ENCODE measurements around the gene BRMS1L. TPM values are rescaled to one million over a fixed set of nuclear protein-coding genes. Genes with fewer than 3 reads are reported as not detected.

Gene BRMS1L
- total and polyA plus RNA-seq, 2 donors (not counting 3 experiments of a cell fraction or from before 2014, with no cell fraction given): 4.0 to 7.7 TPM

DNA sequence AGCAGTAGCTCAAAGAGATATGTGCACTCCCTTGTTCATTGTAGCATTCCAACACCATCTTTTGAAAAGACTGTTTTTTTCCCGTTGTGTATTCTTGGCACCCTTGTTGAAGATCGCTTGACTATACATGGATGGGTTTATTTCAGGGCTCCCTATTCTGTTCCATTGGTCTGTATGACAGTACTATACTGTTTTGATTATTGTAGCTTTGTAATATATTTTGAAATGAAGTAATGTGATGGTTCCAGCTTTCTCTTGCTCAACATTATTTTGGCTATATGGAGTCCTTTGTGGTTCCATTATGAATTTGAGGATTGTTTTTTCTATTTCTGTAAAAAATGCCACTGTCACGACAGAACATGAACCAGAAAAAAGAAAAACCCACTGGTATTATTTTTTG lies 25.7 kb downstream of the BRMS1L start:
- Histone ChIP-seq H3K4me1 (ENCODE audit: control insufficient read depth, extremely low read depth, insufficient read depth, low read length) (no peaks in the 10 kb centered on the region), H4K20me1 (replicated peaks; ENCODE audit: control insufficient read depth, extremely low read depth, insufficient read depth, low read length) (no peaks in the 10 kb centered on the region), H3K79me2 (ENCODE audit: control insufficient read depth, insufficient read depth, low read length) (no peaks in the 10 kb centered on the region), H3K36me3 (ENCODE audit: control insufficient read depth in 2 of 2, extremely low read depth in 1 of 2, insufficient read depth in 2 of 2, low read length in 2 of 2) (no peaks in the 10 kb centered on the region), H3K4me2 (ENCODE audit: insufficient read depth, low read length) (no peak overlapping the region), H2AFZ (ENCODE audit: low read depth, low read length) (no peak overlapping the region), H3K9me1 (replicated peaks; ENCODE audit: control insufficient read depth, extremely low read depth, insufficient read depth, low read length) (no peaks in the 10 kb centered on the region), H3K9ac (replicated peaks; ENCODE audit: extremely low read depth, insufficient read depth, low read length) (no peak overlapping the region), H3K27me3 (ENCODE audit: control insufficient read depth in 2 of 2, insufficient read depth in 2 of 2, low read length in 2 of 2) (no peaks in the 10 kb centered on the region), H3K27ac (ENCODE audit: insufficient read depth, low read depth, low read length) (no peak overlapping the region), H3K9me3 (replicated peaks; ENCODE audit: control insufficient read depth, insufficient read depth, low read length) (no peaks in the 10 kb centered on the region), H3K4me3 (replicated peaks in 1 of 3; ENCODE audit: insufficient read depth in 1 of 3, low read depth in 1 of 3, low read length in 3 of 3) (no peak overlapping the region)
- BruUV-seq (replicated peaks): no TSS peak
- intact Hi-C loops (cut with micrococcal nuclease) (no loop called here), dilution Hi-C loops (cut with MboI; ENCODE audit: extremely low pct_ligation_motif_present, low sequenced_read_pairs) (no loop called here)
- no peak for DNase-seq (ENCODE audit: low read depth, low spot score)
- CTCF ChIA-PET: no interaction called here
- POLR2A ChIA-PET: no interaction called here
- FAIRE-seq: no peak
- TF ChIP-seq POLR2AphosphoS5 (IDR thresholded peaks at IDR 0.05; ENCODE audit: insufficient read depth, low read depth, low read length): no peak
- TF ChIP-seq, protein P1, sequence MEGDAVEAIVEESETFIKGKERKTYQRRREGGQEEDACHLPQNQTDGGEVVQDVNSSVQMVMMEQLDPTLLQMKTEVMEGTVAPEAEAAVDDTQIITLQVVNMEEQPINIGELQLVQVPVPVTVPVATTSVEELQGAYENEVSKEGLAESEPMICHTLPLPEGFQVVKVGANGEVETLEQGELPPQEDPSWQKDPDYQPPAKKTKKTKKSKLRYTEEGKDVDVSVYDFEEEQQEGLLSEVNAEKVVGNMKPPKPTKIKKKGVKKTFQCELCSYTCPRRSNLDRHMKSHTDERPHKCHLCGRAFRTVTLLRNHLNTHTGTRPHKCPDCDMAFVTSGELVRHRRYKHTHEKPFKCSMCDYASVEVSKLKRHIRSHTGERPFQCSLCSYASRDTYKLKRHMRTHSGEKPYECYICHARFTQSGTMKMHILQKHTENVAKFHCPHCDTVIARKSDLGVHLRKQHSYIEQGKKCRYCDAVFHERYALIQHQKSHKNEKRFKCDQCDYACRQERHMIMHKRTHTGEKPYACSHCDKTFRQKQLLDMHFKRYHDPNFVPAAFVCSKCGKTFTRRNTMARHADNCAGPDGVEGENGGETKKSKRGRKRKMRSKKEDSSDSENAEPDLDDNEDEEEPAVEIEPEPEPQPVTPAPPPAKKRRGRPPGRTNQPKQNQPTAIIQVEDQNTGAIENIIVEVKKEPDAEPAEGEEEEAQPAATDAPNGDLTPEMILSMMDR (IDR thresholded peaks at IDR 0.05; ENCODE audit: extremely low read depth in 1 of 2, insufficient read depth in 1 of 2, low read depth in 1 of 2, low read length in 2 of 2): no peak
- no peak for TF ChIP-seq EZH2 (IDR thresholded peaks at IDR 0.05; ENCODE audit: borderline replicate concordance, low read depth, low read length, severe bottlenecking)
- no peak for TF ChIP-seq GATA2 (IDR thresholded peaks at IDR 0.05; ENCODE audit: insufficient read depth, insufficient read length, low read depth, low read length)
- TF ChIP-seq MYC (IDR thresholded peaks at IDR 0.05; ENCODE audit: low read depth, low read length): no peak
- no peak for TF ChIP-seq POLR2A (IDR thresholded peaks at IDR 0.05; ENCODE audit: low read depth, low read length)
- TF ChIP-seq JUN (IDR thresholded peaks at IDR 0.05; ENCODE audit: borderline replicate concordance, insufficient read depth, insufficient read length, low read depth): no peak
- TF ChIP-seq, protein P2, sequence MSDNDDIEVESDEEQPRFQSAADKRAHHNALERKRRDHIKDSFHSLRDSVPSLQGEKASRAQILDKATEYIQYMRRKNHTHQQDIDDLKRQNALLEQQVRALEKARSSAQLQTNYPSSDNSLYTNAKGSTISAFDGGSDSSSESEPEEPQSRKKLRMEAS (IDR thresholded peaks at IDR 0.05; ENCODE audit: insufficient read depth, insufficient read length): no peak
- no peak for TF ChIP-seq FOS (IDR thresholded peaks at IDR 0.05; ENCODE audit: borderline replicate concordance, insufficient read depth, low read length)

Measured in endothelial cell of umbilical vein (primary cell).